ENCODE data around the gene HPS1. TPM values are rescaled to one million over a fixed set of nuclear protein-coding genes. Genes with fewer than 3 reads are reported as not detected.

HPS1 gene
- total RNA-seq, 1 experiment from 2014 or later, result 47.4 TPM

GRCh38 chr10:98488669-98489430 is 42.1 kb upstream of the HPS1 start:
- H4K5ac ChIP-seq (ENCODE audit: insufficient read length, low read depth, low read length), result no peak overlapping the region
- H3K27me3 ChIP-seq (ENCODE audit: insufficient read depth, low read length), result no peaks in the 10 kb centered on the region
- H3K79me2 ChIP-seq (ENCODE audit: insufficient read depth, low read length), result no peaks in the 10 kb centered on the region
- H3K27ac ChIP-seq (ENCODE audit: insufficient read length, low read depth, low read length), result no peak overlapping the region
- H3K79me1 ChIP-seq (ENCODE audit: insufficient read depth, low read depth, low read length, poor library complexity, severe bottlenecking), result no peaks in the 10 kb centered on the region
- Mint-ChIP-seq H3K4me3 (no peak overlapping the region), H3K27ac (no peak overlapping the region; a peak in 1 of 7 replicates), H3K36me3 (ENCODE audit: insufficient read depth in 1 of 3, low read depth in 3 of 3) (peaks cover 0 to 4% (median 0%) of the 10 kb centered on the region in 3 experiments; a peak in 2 of 7 replicates), H3K27me3 (ENCODE audit: low read depth) (peaks cover 3% of the 10 kb centered on the region; the same call in 1 of the 2 replicates), H3K4me1 (no peaks in the 10 kb centered on the region), H3K9me3 (peaks cover 3 to 4% of the 10 kb centered on the region in 2 experiments; a peak in 3 of 5 replicates)
- H2AFZ ChIP-seq (ENCODE audit: low read length), result no peak overlapping the region
- H3K4ac ChIP-seq (ENCODE audit: low read depth, low read length), result no peak overlapping the region
- no peaks in the 10 kb centered on the region for H3K9me3 ChIP-seq (ENCODE audit: control insufficient read depth, low read depth, low read length)
- no peaks in the 10 kb centered on the region for H4K20me1 ChIP-seq (ENCODE audit: control insufficient read depth, insufficient read depth, insufficient read length)
- H3T11ph ChIP-seq (ENCODE audit: low read length), result no peak overlapping the region
- no peak overlapping the region for H2BK120ac ChIP-seq (ENCODE audit: low read depth, low read length, poor library complexity, severe bottlenecking)
- no peak overlapping the region for H4K8ac ChIP-seq (replicated peaks; ENCODE audit: insufficient read length, low read depth, low read length)
- DNase-seq, result no peak
- no peaks in the 10 kb centered on the region for H3K23me2 ChIP-seq (ENCODE audit: insufficient read length, low read depth, low read length, poor library complexity, severe bottlenecking)
- no peak overlapping the region for H3K9ac ChIP-seq (ENCODE audit: extremely low read depth, insufficient read length, low read length)
- no peak overlapping the region for H4K91ac ChIP-seq (ENCODE audit: insufficient read length, low read depth, low read length)
- H3K18ac ChIP-seq (ENCODE audit: insufficient read length, low read depth, low read length), result no peak overlapping the region
- H3K4me1 ChIP-seq (ENCODE audit: insufficient read depth, low read length), result no peaks in the 10 kb centered on the region
- no peak overlapping the region for H2BK12ac ChIP-seq (ENCODE audit: insufficient read length, low read depth, low read length)
- no peak for TF ChIP-seq CTCF (conservative IDR thresholded peaks at IDR 0.05)
- WGBS (ENCODE audit: extremely low coverage, insufficient read length, low lambda C conversion rate), result no CpG with 5 or more reads among the region's 1 CpG
- no peak overlapping the region for H2AK5ac ChIP-seq (ENCODE audit: insufficient read length, low read length)
- no peak overlapping the region for H2BK20ac ChIP-seq (ENCODE audit: low read depth, low read length, poor library complexity, severe bottlenecking)
- no peak overlapping the region for H3K14ac ChIP-seq (ENCODE audit: insufficient read depth, low read length)
- H3K56ac ChIP-seq (ENCODE audit: insufficient read length, low read depth, low read length), result no peak overlapping the region
- no peak overlapping the region for H3K4me2 ChIP-seq (ENCODE audit: insufficient read depth, insufficient read length, low read length)
- H2BK15ac ChIP-seq (ENCODE audit: low read depth, low read length), result no peak overlapping the region
- H3K23ac ChIP-seq (ENCODE audit: insufficient read length, low read depth, low read length), result no peak overlapping the region
- H2BK5ac ChIP-seq (ENCODE audit: insufficient read length, low read length), result no peak overlapping the region
